AG04449 (cell line): ENCODE measurements around the gene ELL2.

ENCODE experiments used
- CTCF ChIA-PET: fragments of 350-600 bp; formaldehyde crosslinking; extraction: SDS; loops from one replicate; lab custom pipeline; 2021; ENCODE audit warnings: antibody characterized with exemption; lab: Yijun Ruan, JAX
- POLR2A ChIA-PET: fragments of 400-600, 350-600 bp; formaldehyde crosslinking; extraction: SDS; loops from one replicate; lab custom pipeline; 2020; ENCODE audit warnings: antibody characterized with exemption, inconsistent platforms; lab: Yijun Ruan, JAX
- DNase-seq: peaks from one replicate; pipeline ENCODE4 v3.0.0-alpha.2; 2010; ENCODE audit warnings: low read depth, low spot score
- H3K4me3 ChIP-seq: 2 replicates; pipeline ENCODE4 v1.5.1; 2011; ENCODE audit warnings: low read depth, mild to moderate bottlenecking, control low read depth, low read length
- TF ChIP-seq, protein P1 (sequence below): IDR thresholded peaks from one replicate; pipeline ENCODE4 v1.5.1; 2011; ENCODE audit warnings: mild to moderate bottlenecking, moderate library complexity, low read length, control low read depth, inconsistent platforms; ENCODE audit not compliant: insufficient read depth; ENCODE audit errors: missing control alignments

The ELL2 gene

DNA sequence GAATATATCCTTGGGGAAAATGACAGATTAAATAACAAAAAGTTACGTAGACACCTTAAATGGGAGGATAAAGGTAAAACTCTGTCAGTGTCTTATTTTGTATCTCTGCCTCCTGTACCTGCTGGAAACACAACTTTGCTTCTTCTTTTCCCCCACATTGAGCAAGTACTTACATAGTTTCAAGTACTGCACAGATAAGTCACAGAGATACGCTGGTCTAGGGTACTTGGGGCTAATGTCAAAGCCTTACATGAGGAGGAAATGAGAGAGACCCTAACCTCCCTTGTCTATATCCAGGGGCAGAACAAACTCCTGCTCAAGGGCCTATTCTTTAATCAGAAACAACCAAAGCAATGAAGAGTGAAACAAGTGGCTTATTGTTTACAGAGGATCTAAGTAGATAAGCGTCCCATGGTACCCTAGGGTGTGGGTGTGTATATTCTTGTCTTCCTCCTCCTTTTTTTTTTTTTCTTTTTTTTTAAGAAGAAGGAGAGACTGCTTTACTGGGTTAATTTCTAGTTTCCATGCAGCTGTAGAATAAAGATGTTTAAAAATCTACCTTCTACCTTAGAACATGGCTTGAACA lies 43.1 kb downstream of the ELL2 start:
- TF ChIP-seq, protein P1, sequence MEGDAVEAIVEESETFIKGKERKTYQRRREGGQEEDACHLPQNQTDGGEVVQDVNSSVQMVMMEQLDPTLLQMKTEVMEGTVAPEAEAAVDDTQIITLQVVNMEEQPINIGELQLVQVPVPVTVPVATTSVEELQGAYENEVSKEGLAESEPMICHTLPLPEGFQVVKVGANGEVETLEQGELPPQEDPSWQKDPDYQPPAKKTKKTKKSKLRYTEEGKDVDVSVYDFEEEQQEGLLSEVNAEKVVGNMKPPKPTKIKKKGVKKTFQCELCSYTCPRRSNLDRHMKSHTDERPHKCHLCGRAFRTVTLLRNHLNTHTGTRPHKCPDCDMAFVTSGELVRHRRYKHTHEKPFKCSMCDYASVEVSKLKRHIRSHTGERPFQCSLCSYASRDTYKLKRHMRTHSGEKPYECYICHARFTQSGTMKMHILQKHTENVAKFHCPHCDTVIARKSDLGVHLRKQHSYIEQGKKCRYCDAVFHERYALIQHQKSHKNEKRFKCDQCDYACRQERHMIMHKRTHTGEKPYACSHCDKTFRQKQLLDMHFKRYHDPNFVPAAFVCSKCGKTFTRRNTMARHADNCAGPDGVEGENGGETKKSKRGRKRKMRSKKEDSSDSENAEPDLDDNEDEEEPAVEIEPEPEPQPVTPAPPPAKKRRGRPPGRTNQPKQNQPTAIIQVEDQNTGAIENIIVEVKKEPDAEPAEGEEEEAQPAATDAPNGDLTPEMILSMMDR: no peak
- ChIA-PET CTCF (interaction anchor here (1.4 kb wide), 1 partner anchor 683 kb away, joined by 3 read pairs; no protein-coding TSS in a partner anchor), POLR2A (no interaction called here)
- no peak for DNase-seq
- no peak overlapping the region for H3K4me3 ChIP-seq

DNA sequence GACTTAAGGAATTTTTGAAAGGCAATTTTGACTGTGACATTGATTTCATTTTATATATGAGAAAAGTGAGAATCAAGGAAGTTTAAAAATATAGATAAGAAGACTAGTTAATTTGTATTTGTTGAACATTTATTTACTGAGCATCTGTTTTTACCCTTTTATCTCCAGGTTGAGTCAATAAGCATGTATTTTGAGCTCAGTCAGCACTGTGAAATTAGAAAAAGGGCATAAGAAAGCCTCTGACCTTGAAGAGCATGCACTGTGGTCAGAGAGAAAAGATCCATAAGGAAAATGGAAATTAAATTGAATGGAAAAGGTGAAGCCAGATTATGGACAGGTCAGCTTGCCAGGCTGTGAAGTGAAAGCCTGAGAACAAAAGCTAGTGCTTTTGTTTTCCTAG lies 44.4 kb downstream of the ELL2 start:
- ChIA-PET POLR2A (no interaction called here), CTCF (interaction anchor here (1.0 to 1.4 kb wide), 2 partner anchors 12 to 684 kb away, joined by 3 read pairs; no protein-coding TSS in a partner anchor)
- TF ChIP-seq, protein P1: no peak

DNA sequence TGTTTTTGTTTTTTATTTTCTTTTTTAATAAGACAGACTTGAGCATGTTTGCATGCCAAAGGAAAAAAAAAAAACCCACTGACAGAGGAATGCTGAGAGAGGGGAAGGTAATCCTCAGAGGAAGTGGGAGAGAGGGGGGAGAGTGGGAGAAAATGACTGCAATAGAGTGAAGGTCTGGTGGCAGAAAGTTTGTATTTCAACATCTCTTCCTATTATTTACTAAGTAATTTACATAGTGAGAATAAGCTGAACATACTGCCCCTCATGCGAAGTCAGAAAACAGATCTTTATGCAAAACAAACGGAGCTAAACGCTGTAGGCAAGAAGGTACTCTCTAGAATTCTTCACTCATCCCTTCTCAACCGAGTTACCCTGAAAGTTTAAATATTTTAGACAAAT lies 45.0 kb downstream of the ELL2 start:
- TF ChIP-seq, protein P1: no peak
- CTCF ChIA-PET: interaction anchor here (0.6 to 1.0 kb wide), 3 partner anchors 11 to 420 kb away, joined by 3 read pairs; no protein-coding TSS in a partner anchor
- H3K4me3 ChIP-seq: no peak overlapping the region
- POLR2A ChIA-PET: no interaction called here
- DNase-seq: no peak

More for the DNA sequence above, 44.4 kb downstream of the ELL2 start:
- H3K4me3 ChIP-seq: no peak overlapping the region
- no peak for DNase-seq

DNA sequence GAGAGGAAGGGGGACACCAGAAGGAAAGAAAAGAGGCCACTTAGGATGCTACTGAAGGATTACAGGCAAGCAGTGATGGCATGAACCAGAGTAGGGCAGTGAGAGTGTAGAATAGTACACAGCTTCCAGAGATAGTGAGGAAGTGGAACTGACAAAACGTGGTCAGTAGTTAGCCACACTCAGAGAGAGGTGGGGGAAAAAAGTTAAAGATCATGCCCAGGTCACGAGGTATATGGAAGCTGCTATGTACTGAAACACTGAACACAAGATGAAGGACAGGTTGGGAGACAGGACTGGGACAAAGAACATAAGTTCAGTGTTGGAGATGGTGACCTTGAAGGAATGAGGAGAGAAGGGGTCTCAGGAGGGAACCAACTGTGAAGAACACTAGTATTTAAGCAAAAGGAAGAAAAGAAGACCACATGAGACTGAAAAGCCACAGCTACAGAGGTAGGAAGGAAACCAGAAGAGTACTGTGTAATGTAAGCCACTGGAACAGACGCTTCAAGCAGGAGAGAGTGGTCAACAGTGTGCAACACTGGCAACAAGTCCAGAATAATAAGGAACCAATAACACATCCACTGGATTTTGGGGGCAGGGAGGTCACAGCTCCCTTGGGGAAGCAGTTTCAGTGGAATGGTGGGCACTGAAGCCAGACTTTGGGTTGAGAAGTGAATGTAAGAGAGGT lies 45.5 kb downstream of the ELL2 start:
- ChIA-PET POLR2A (no interaction called here), CTCF (interaction anchor here (0.6 to 1.2 kb wide), 3 partner anchors 23 to 421 kb away, joined by 3 read pairs; no protein-coding TSS in a partner anchor)
- DNase-seq: no peak
- TF ChIP-seq, protein P1: no peak
- no peak overlapping the region for H3K4me3 ChIP-seq

DNA sequence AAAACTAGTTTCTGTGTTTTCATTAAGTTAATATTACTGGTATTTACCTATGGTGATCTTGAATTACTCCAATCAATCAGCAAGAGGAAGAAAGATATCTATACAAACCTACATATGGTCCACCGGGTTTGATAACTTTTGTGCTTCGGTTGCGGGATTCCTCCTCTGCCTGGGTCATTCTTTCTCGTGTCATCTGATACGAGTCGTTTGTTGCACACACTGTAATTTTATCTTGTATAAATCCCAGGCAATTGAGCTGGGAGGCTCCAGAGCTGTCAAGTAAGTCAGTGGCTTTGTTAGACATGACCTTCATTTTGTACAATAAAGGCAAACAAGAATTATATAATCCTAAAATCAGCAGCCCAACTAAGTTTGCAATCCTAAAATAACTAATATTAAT lies 48.0 kb downstream of the ELL2 start:
- CTCF ChIA-PET: interaction anchor here (1.5 kb wide), 1 partner anchor 12 kb away, joined by 3 read pairs; no protein-coding TSS in a partner anchor
- POLR2A ChIA-PET: no interaction called here
- TF ChIP-seq, protein P1: no peak
- H3K4me3 ChIP-seq: no peak overlapping the region
- DNase-seq: no peak

DNA sequence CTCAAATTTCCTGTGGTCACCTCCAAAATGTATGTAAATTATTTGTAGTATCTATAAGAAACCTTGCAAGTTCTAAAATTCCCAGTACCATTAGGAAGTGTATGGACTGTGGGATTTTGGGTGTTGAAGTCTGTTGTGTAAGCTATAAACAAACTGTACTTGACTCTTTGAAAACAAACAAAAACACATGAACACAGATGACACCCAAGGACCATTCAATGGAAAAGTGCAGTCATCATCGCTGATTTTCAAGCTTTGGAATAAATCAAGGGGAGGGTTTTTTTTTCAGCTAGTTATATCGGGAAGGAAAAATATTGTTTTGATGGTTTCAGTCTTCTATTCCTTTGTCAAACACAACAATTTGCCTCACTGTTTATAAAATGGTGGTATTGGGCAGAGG lies 49.6 kb downstream of the ELL2 start:
- DNase-seq: no peak
- CTCF ChIA-PET: no interaction called here
- H3K4me3 ChIP-seq: no peak overlapping the region
- TF ChIP-seq, protein P1: no peak
- POLR2A ChIA-PET: no interaction called here
